Stimulated activated CD8-positive, alpha-beta memory T cell treated with anti-CD3 and anti-CD28 coated beads, Interleukin-12 subunit alpha, Interleukin-12 subunit beta, amount 100 ng/mL, for 24 hours (primary cell): ENCODE results near the gene SLC22A8.
"Not testable (repeated sequence)": the region's sequence is repeated elsewhere in the genome, so short reads cannot be mapped to it uniquely, and the experiment has no call there.

ENCODE experiments used
- DNase-seq: peaks from one replicate; pipeline ENCODE4 v3.0.0-alpha.2; 2020; ENCODE audit errors: extremely low read depth

Gene SLC22A8

GRCh38 chr11:62988276-62988675 lies 27.4 kb downstream of the SLC22A8 start:
- DNase-seq = no peak

GRCh38 chr11:62985041-62985750 lies 30.4 kb downstream of the SLC22A8 start:
- DNase-seq = no peak

- no peak for DNase-seq
These were observed 31.1 kb downstream of the SLC22A8 start, which contains the start of gene SLC22A6 for GRCh38 chr11:62984451-62984991. TSS of gene SLC22A6 (minus strand) at chr11:62984967. CDS start at chr11:62984690, 277 bp downstream.

GRCh38 chr11:62983536-62984199 lies 32.0 kb downstream of the SLC22A8 start:
- no peak for DNase-seq

- no peak for DNase-seq
These were observed 33.9 kb downstream of the SLC22A8 start for GRCh38 chr11:62981743-62982142.

- no peak for DNase-seq
These were observed 35.4 kb downstream of the SLC22A8 start for GRCh38 chr11:62980133-62980760.

- DNase-seq = no peak
These were observed 39.5 kb downstream of the SLC22A8 start for GRCh38 chr11:62976109-62976508.

GRCh38 chr11:62974848-62975522 lies 40.7 kb downstream of the SLC22A8 start:
- no peak for DNase-seq

GRCh38 chr11:62965574-62965973 lies 50.1 kb downstream of the SLC22A8 start:
- DNase-seq = no peak

GRCh38 chr11:62962391-62962790 lies 53.2 kb downstream of the SLC22A8 start:
- no peak for DNase-seq

- DNase-seq = no peak
These were observed 54.5 kb downstream of the SLC22A8 start for GRCh38 chr11:62961017-62961570.

GRCh38 chr11:62959422-62959980 lies 56.1 kb downstream of the SLC22A8 start:
- DNase-seq = no peak

GRCh38 chr11:62958547-62959421 lies 56.9 kb downstream of the SLC22A8 start:
- no peak for DNase-seq

GRCh38 chr11:62957147-62957546 lies 58.5 kb downstream of the SLC22A8 start:
- no peak for DNase-seq

- no peak for DNase-seq
These were observed 61.2 kb downstream of the SLC22A8 start for GRCh38 chr11:62954478-62954877.

GRCh38 chr11:62953811-62954210 lies 61.8 kb downstream of the SLC22A8 start:
- no peak for DNase-seq

- DNase-seq = no peak
These were observed 66.8 kb downstream of the SLC22A8 start for GRCh38 chr11:62948765-62949320.

GRCh38 chr11:62945538-62945937 lies 70.1 kb downstream of the SLC22A8 start:
- not testable (repeated sequence) for DNase-seq
